Measurements from ENCODE around the gene C1orf216. TPM values are rescaled to one million over a fixed set of nuclear protein-coding genes. Genes with fewer than 3 reads are reported as not detected.
A peak's percentile ranks its signal among the peaks of the same experiment; 100 is the strongest.

C1orf216 gene, protein sequence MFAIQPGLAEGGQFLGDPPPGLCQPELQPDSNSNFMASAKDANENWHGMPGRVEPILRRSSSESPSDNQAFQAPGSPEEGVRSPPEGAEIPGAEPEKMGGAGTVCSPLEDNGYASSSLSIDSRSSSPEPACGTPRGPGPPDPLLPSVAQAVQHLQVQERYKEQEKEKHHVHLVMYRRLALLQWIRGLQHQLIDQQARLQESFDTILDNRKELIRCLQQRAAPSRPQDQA
- total RNA-seq = 10 to 100 TPM; 14.2 to 17.4 TPM

DNA sequence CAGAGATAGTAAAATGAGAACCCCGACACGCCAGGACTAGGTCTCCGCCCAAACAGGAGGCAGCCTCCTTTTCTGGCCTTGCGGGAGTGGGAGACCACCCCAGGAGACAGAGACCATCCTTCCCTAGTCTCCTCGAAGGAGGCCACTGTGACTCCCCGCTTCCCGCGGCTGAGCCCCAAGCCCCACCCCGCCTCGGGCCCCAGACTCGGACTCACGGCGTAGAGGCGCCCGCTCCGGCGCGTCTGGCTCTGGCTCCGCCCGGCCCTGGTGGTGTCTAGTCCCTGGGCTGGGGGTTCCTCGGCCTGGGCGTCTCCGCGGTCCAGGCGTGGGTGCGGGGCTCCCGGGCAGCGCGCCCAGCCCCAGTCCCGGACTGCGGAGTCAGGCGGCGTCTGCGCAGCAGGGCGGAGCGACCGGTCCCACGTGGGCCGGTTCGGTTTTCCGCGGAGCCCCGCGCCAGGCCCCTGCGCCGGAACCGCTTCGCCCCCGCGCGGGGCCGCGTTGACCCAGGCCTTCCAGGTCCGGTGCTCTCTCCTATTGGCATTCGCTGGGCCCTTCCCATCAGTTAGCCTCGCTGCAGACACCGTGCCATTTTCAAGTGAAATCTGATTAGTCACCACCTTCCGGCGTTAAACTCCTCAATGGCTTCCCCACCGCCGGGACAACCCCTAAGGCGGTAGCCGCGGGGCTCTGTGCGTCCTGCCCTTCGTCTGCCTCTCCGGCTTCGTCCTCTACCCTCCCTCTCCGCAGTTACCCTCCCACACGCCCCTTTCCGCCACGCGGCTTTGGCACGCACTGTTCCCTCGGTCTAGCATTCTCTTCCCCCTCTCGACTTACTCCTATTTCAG, at the start of gene C1orf216:
TSS of gene C1orf216 (minus strand) at position 393 of the 845 bp plus-strand sequence. CDS start 2,563 bp downstream, outside the sequence.
- H3K9me3 Mint-ChIP-seq = no peaks in the 10 kb centered on the region
- ATAC-seq (peak; percentile 85 to 87), DNase-seq (ENCODE audit: low spot score in 2 of 2) (peak; percentile 72 to 90)
- H3K27ac Mint-ChIP-seq = peak within 1 kb of the TSS; percentile 92 to 96
- peaks cover 17% of the 10 kb centered on the region in 2 donors for H3K36me3 Mint-ChIP-seq

DNA sequence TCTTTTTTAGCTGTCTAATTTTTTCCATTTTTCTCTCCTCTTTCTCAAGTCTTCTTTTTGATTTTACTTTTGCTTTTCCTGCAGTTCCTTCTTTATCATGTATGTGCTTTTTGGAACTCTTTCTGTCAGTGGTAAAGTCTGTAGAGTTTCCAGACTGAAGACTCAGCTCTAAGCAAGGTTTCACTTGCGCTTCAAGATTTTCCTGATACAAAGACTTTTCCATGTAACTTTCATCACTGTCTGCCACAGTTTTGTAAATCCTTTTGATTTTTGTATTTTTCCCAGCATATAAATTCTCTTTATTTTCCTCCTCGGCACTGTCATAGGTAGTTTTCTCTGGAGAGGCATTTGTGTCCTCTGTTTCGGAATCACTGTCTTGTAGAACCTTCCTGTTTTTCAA, 45.6 kb upstream of the C1orf216 start:
- Mint-ChIP-seq H3K36me3 (peaks cover 28 to 35% of the 10 kb centered on the region in 2 donors), H3K27ac (no peak overlapping the region)
- DNase-seq (ENCODE audit: low spot score in 2 of 2) = no peak

DNA sequence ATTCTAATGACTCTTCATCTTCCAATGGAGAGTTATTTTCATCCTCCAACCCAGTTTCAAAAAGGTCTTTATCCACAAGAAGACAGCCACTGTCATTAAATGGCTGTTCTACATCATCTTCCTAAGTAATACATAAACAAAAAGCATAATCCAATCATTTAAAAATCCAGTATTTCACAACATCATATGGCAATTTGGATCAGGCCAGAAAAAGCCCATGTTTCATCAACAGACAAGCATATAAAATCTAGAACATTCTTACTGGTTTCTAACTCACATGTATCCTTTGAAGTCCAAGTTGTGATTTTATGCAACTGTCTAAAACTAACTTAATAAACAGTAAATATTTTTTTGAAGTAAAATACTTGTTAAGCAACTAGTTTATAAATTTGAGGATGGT, 44.5 kb upstream of the C1orf216 start:
- Mint-ChIP-seq H3K27ac (no peak overlapping the region), H3K36me3 (peaks cover 26 to 41% of the 10 kb centered on the region in 2 donors), H3K9me3 (no peaks in the 10 kb centered on the region)
- ATAC-seq (no peak), DNase-seq (ENCODE audit: low spot score in 2 of 2) (no peak)

More for the DNA sequence above, 45.6 kb upstream of the C1orf216 start:
- ATAC-seq = no peak
- no peaks in the 10 kb centered on the region for H3K9me3 Mint-ChIP-seq

DNA sequence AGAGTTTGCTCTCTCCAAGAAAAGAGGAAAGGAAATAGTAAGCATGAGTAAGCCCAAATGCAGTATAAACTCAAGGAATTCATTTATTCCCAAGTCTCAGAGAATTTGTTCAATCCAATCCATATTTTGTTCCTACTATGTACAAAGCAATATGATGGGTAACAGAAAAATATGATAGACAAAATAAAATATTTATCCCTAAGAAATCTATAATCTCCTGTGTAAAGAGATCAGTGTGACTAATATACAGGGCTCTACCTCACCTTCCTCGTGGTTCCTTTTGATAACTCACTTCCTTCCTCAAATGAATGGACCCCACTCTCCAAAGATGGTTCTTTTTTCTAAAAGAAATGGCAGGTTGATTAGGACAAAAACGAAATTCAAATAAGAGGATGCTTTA, 43.5 kb upstream of the C1orf216 start:
- peaks cover 31 to 41% of the 10 kb centered on the region in 2 donors for H3K36me3 Mint-ChIP-seq
- H3K9me3 Mint-ChIP-seq = no peaks in the 10 kb centered on the region
- ATAC-seq (no peak), DNase-seq (ENCODE audit: low spot score in 2 of 2) (no peak)
- no peak overlapping the region for H3K27ac Mint-ChIP-seq

DNA sequence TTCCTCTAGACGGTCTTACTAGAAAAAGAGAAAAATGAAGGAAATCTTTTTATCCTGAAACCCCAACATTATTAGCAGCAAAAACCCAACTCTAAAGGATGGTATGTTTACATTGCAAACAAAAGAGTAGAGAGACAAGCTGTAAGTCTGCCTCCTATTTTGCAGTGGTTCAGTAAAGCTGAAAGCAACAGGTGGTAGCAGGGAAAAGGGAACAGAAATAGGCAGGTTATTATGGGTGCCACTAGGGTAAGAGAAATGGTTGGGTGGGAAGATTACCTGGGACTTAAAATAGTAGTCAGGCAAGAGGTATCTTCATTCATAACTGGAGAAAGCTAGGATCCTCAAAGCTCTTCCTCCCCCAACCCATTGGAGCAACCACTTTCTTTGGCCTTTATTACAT, 37.4 kb upstream of the C1orf216 start:
- no peak for ATAC-seq
- H3K36me3 Mint-ChIP-seq = peaks cover 25 to 26% of the 10 kb centered on the region in 2 donors
- H3K27ac Mint-ChIP-seq = no peak overlapping the region
- DNase-seq (ENCODE audit: low spot score in 2 of 2) = no peak
- H3K9me3 Mint-ChIP-seq = no peaks in the 10 kb centered on the region

DNA sequence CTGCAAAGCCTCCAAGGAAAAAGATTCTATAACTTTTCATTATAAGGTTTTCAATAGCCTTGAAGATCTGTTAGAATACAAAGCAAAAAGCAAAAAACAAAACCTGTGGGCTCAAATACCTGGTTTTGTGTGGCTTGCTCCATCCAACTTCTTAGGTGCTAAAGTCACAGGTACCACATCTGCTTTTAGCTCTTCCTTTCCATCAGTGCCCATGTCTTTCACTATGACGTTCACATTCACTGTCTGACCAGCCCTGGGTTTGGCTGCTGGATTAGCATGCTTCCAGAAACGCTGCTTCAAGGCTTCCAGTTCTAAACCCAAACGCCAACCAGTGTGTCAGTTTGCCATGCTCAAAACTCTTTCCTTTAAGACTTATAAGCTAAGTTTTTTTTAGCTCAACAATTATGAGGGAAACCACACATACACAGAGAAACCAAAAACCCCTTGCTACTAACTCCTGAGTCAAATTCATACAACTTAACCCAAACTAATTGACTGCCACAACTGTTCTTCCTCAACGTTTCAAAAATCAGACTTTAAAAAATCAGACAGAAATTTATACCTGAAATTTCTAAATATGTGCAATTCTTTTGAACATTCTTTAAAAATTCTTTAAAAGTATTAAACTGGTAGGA, 35.1 kb upstream of the C1orf216 start:
- peaks cover 12 to 19% of the 10 kb centered on the region in 2 donors for H3K36me3 Mint-ChIP-seq

DNA sequence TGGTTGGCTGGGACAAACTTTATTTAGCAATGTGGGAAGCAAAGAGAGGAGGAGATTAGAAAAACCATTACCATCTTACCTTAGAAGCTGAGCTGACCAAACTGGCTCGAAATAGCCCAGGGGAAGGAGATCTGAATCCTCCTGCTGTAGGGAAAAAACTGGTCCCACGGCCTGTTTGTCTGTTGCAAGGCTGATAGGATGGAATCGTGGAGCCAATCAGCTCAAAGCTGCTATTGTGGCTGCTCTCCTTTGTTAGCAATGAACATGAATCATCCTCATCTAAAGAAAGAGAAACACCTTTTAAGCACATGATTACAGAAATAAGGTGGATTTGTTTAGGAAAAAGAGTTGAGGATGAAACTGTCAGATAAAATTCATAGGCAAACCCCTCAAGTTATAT, 29.6 kb upstream of the C1orf216 start:
- ATAC-seq = no peak
- no peak for DNase-seq (ENCODE audit: low spot score in 2 of 2)
- H3K36me3 Mint-ChIP-seq = peaks cover 28 to 41% of the 10 kb centered on the region in 2 donors
- no peak overlapping the region for H3K27ac Mint-ChIP-seq
- no peaks in the 10 kb centered on the region for H3K9me3 Mint-ChIP-seq

More for the DNA sequence above, 35.1 kb upstream of the C1orf216 start:
- Mint-ChIP-seq H3K9me3 (no peaks in the 10 kb centered on the region), H3K27ac (peak overlapping the region in 1 of 2 donors; percentile 15)
- DNase-seq (ENCODE audit: low spot score in 2 of 2) = no peak
- no peak for ATAC-seq

DNA sequence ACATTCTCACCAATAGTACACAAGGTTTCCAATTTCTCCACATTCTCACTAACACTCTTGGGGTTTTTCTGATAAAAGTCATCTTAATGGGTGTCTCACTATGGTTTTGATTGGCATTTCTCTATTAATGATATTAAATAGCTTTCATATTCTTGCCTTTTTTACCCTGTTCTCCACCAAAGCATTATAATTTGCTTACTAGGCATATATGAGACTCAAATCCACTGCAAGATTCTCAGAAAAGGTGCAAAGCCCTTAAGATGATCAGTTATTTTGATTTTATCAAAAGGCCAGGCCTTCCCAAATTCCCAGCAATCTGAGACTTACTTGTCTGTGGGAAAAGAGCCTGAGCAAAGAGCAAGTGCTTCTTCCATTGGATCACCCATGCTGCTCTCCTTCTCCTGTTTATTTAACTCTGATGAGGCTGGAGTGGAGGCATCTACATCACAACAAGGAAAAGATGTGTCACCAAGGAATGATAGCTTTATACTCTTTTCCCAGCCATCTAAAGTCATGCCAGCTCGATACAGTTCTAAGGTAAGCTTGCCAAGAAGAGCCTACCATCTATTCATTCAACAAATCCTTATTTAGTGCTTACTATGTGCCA, 26.5 kb upstream of the C1orf216 start:
- H3K27ac Mint-ChIP-seq = no peak overlapping the region
- H3K9me3 Mint-ChIP-seq = no peaks in the 10 kb centered on the region
- ATAC-seq (no peak), DNase-seq (ENCODE audit: low spot score in 2 of 2) (no peak)
- peaks cover 29 to 41% of the 10 kb centered on the region in 2 donors for H3K36me3 Mint-ChIP-seq

DNA sequence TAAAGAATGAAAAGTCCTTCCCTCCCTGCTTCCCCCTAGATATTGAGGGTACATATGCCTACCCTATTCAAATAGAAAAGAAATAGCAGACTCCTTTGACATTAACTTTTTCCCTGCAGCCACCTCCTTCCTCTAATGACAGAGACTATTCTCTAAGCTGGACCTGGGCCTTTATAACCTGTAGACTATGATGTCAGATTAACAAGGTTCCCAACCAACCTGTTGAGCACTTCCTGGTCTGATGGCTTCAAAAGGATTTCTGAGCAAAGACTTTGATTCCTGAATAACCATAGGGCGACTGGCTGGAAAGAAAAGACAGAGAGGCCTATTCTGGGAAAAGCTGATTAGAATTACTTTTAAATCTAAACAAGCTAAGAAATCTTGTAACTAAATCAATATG, 18.4 kb upstream of the C1orf216 start:
- DNase-seq (ENCODE audit: low spot score in 2 of 2) = no peak
- no peak overlapping the region for H3K27ac Mint-ChIP-seq
- H3K9me3 Mint-ChIP-seq = no peaks in the 10 kb centered on the region
- no peak for ATAC-seq
- peaks cover 28 to 30% of the 10 kb centered on the region in 2 donors for H3K36me3 Mint-ChIP-seq

DNA sequence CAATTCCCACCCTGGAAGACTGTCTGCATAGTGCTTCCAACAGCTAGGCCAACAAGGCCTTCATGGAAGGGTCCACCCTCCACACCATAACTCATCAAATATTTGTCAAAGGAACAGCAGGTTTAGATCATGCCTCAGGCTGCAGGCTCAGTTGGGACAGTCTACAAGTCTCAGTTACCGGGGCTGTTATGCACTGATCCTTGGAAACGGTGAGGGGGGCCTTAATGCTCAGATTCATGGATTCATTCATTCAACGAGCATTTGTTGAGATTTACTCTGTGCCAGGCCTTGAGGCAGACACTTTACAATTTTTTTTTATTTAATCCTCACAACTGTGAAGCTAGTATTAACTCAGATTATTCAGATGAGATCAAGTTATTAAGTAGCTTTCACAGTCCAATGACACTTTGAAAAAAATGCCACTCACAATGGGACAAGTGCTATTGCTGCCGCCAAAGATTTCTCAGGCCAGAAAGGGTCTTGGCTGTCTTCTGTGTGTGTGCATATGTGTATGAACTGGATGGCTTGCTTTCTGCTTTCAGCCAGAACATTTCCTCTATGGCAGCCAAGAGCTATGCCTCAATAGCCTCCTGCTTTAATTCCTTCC, 8.9 kb upstream of the C1orf216 start:
- Mint-ChIP-seq H3K36me3 (peaks cover 3 to 9% of the 10 kb centered on the region in 2 donors), H3K27ac (no peak overlapping the region), H3K9me3 (no peaks in the 10 kb centered on the region)
- DNase-seq (ENCODE audit: low spot score in 2 of 2) (no peak), ATAC-seq (peak in 1 of 2 donors; percentile 11)

DNA sequence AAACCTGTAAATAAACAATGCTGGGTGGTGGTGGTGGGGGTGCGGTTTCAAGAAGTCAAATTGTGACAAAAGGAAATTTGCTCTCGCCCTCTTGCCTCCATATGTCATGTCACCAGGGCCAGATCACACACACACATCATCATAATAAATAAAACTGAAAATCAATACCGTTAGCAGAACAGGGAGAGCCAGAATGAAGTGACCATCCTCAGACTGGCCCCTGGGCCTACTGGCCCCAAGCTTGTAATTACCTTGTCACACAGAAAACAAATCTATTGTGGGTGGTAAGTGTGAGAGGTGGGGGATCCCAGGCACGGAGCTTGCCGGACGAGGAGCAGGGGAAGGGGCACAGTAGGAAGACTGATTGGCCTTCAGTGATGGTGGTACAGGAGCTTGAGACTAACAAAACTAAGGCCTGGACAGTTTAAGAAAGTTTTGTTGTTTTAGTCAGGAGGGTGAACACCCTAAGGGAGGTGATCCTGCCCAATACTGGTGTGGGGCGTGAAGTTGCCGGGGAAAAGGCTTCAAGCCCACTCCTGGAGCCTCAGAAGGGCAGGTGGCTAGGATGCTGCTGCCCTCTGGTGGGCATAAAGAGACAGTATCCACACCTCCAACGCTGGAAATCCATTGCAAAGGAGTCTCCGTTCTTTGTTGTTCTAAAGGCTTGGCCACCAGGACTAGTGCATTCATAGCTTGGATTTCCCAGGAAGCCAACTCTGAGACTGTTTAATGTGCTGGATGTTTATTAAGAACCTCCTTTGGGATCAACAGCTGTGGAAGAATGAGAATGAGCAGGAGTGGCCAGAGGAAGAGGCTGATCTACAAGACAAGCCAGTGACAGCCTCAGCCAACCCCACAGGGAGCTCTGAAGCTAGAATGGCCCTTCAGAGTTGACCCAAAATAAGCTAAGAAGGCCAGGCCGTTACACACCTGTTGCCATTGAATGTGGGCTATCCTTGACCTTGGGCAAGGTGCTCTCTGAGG, 8.1 kb upstream of the C1orf216 start:
- Mint-ChIP-seq H3K9me3 (no peaks in the 10 kb centered on the region), H3K27ac (no peak overlapping the region), H3K36me3 (peaks cover 0 to 9% of the 10 kb centered on the region in 2 donors)
- ATAC-seq = peak; percentile 77 to 84
- peak in 1 of 2 donors; percentile 38 for DNase-seq (ENCODE audit: low spot score in 2 of 2)

DNA sequence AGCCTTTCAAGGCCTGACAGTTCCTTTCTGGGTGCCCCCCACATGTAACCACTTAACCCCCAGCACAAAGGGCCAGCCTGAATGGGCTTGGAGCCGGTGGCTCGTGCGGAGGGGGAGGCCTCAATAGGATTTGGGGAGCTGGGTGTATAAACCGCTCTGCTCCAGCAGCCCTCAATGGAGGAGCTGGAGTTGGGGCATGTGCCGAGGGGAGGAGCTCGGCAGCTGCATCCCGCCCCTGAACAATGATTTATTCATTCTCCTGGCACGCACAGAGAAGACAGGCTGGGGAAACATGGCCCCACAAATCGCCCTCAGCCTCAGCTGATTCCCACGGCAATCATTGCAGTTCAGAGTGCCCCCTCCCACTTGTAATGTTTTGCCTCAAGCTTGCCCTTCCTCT, 6.9 kb upstream of the C1orf216 start:
- Mint-ChIP-seq H3K27ac (no peak overlapping the region), H3K9me3 (no peaks in the 10 kb centered on the region), H3K36me3 (peaks cover 0 to 6% of the 10 kb centered on the region in 2 donors)
- DNase-seq (ENCODE audit: low spot score in 2 of 2) (no peak), ATAC-seq (no peak)

DNA sequence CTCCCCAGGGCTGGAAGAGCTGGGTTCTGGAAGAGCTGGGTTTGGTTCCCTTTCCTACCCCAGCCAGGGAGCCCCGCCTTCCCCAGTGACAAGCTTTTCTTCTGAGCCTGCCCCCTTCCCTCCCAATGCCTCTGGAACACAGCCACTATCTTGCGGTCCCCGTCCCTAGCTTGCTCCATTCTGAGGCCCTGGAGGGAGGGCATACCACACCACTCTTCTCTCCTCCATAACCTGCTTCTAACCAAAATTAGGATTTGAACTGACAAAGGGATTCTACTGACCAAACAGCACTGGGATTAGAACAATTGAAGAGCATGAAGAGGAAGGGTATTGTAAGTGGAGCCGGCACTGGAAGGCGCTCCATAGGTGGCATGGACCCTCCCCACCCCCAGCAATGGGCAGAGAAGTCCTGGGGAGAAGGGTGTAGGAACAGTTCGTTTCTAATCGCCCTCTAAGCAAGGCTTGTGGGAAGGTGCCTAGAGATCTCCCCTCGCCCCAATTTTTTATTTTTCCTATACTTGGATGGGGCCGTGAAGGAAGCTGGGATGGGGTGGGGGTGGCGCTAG, 690 bp downstream of the C1orf216 start:
- ATAC-seq (no peak), DNase-seq (ENCODE audit: low spot score in 2 of 2) (no peak)
- H3K27ac Mint-ChIP-seq = peak overlapping the region; percentile 13 to 92

DNA sequence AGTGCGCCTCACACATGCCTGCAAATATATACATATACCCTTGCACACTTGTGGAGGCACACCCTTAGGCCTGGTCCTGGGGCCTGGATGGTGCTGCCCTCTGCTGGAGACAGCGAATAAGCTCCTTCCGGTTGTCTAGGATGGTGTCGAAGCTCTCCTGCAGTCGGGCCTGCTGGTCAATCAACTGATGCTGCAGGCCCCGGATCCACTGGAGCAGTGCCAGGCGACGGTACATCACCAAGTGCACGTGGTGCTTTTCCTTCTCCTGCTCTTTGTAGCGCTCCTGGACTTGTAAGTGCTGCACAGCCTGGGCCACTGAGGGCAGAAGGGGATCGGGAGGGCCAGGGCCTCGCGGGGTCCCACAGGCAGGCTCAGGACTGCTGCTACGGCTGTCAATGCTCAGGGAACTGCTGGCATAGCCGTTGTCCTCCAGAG, 3.1 kb downstream of the C1orf216 start:
- H3K9me3 Mint-ChIP-seq = no peaks in the 10 kb centered on the region
- no peak overlapping the region for H3K27ac Mint-ChIP-seq
- ATAC-seq (peak; percentile 23 to 64), DNase-seq (ENCODE audit: low spot score in 2 of 2) (peak; percentile 69 to 85)
- peaks cover 17% of the 10 kb centered on the region in 2 donors for H3K36me3 Mint-ChIP-seq

More for the DNA sequence above, 690 bp downstream of the C1orf216 start:
- Mint-ChIP-seq H3K36me3 (peaks cover 17% of the 10 kb centered on the region in 2 donors), H3K9me3 (no peaks in the 10 kb centered on the region)

All from activated naive CD4-positive, alpha-beta T cell treated with anti-CD3 and anti-CD28 coated beads, Interleukin-2, amount 50 U/mL, for 72 hours (primary cell).